BLaER1 treated with 17β-estradiol and CSF1 and Interleukin-3, amounts not matched to agents 10 nM and 100 nM (cell line): ENCODE results near the gene C16orf89.
"Not testable (repeated sequence)": the region's sequence is repeated elsewhere in the genome, so short reads cannot be mapped to it uniquely, and the experiment has no call there.

ENCODE experiments used
- H3K27ac ChIP-seq, 11 experiments: shearing (Covaris generic); formaldehyde crosslinking; 2 replicates each; pipeline ENCODE4 v1.8.1; 2022
- H3K27me3 ChIP-seq, 11 experiments: shearing (Covaris generic); formaldehyde crosslinking; 2 replicates each; pipeline ENCODE4 v1.8.1; 2022
- H3K36me3 ChIP-seq, 11 experiments: shearing (Covaris generic); formaldehyde crosslinking; 2 replicates each; pipeline ENCODE4 v1.8.1; 2022
- H3K4me1 ChIP-seq, 10 experiments: shearing (Covaris generic); formaldehyde crosslinking; 2 replicates each; pipeline ENCODE4 v1.8.1; 2022
- H3K4me2 ChIP-seq, 11 experiments: shearing (Covaris generic); formaldehyde crosslinking; 2 replicates each; pipeline ENCODE4 v1.8.1; 2022
- H3K4me3 ChIP-seq, 10 experiments: shearing (Covaris generic); formaldehyde crosslinking; 2 replicates each; pipeline ENCODE4 v1.8.1; 2022
- H3K9ac ChIP-seq, 11 experiments: shearing (Covaris generic); formaldehyde crosslinking; 2 replicates each; pipeline ENCODE4 v1.8.1; 2022
- H3K9me3 ChIP-seq, 11 experiments: shearing (Covaris generic); formaldehyde crosslinking; replicated peaks in 1 of 11; 2 replicates each; pipeline ENCODE4 v1.8.1; 2022
- H4K20me1 ChIP-seq, 11 experiments: shearing (Covaris generic); formaldehyde crosslinking; 2 replicates each; pipeline ENCODE4 v1.8.1; 2022

The C16orf89 gene

GRCh38 chr16:5095145-5095830, 29.5 kb upstream of the C16orf89 start:
- H4K20me1 ChIP-seq, H3K27ac ChIP-seq, H3K27me3 ChIP-seq, H3K9me3 ChIP-seq, H3K36me3 ChIP-seq, H3K9ac ChIP-seq, H3K4me2 ChIP-seq, H3K4me3 ChIP-seq: not testable (repeated sequence)
- H3K4me1 ChIP-seq, result peaks cover 7 to 20% (median 9%) of the 10 kb centered on the region in 10 experiments; a peak in 15 of 20 replicates

- H3K27me3 ChIP-seq, H3K4me2 ChIP-seq, H4K20me1 ChIP-seq, H3K9ac ChIP-seq, H3K4me3 ChIP-seq, H3K27ac ChIP-seq, H3K9me3 ChIP-seq: not testable (repeated sequence)
- H3K4me1 ChIP-seq, result peaks cover 7 to 18% (median 9%) of the 10 kb centered on the region in 10 experiments; a peak in 15 of 20 replicates
- H3K36me3 ChIP-seq, result peaks cover 0 to 18% (median 9%) of the 10 kb centered on the region in 11 experiments; a peak in 9 of 22 replicates
These were observed 28.0 kb upstream of the C16orf89 start for GRCh38 chr16:5093746-5094145.

- peaks cover 7 to 16% (median 9%) of the 10 kb centered on the region in 10 experiments; a peak in 15 of 20 replicates for H3K4me1 ChIP-seq
- not testable (repeated sequence) for H3K4me2 ChIP-seq, H3K27me3 ChIP-seq, H3K9ac ChIP-seq, H3K9me3 ChIP-seq, H3K4me3 ChIP-seq, H3K27ac ChIP-seq
- H4K20me1 ChIP-seq, result peaks cover 0 to 16% (median 0%) of the 10 kb centered on the region in 11 experiments; a peak in 3 of 22 replicates
- H3K36me3 ChIP-seq, result peaks cover 0 to 25% (median 11%) of the 10 kb centered on the region in 11 experiments; a peak in 11 of 22 replicates
These were observed 27.3 kb upstream of the C16orf89 start for GRCh38 chr16:5093081-5093480.

- Histone ChIP-seq H4K20me1 (peaks cover 0 to 17% (median 0%) of the 10 kb centered on the region in 11 experiments; a peak in 3 of 22 replicates), H3K36me3 (peaks cover 3 to 44% (median 22%) of the 10 kb centered on the region in 11 experiments; a peak in 18 of 22 replicates)
- H3K9ac ChIP-seq, H3K4me3 ChIP-seq, H3K27me3 ChIP-seq, H3K4me1 ChIP-seq, H3K4me2 ChIP-seq, H3K27ac ChIP-seq, H3K9me3 ChIP-seq: not testable (repeated sequence)
These were observed 24.8 kb upstream of the C16orf89 start for GRCh38 chr16:5090592-5090991.

GRCh38 chr16:5089911-5090555, 24.3 kb upstream of the C16orf89 start:
- not testable (repeated sequence) for H3K4me2 ChIP-seq, H3K4me3 ChIP-seq, H3K9ac ChIP-seq, H3K27me3 ChIP-seq, H3K4me1 ChIP-seq, H3K27ac ChIP-seq, H3K9me3 ChIP-seq
- peaks cover 0 to 12% (median 0%) of the 10 kb centered on the region in 11 experiments; a peak in 4 of 22 replicates for H4K20me1 ChIP-seq
- H3K36me3 ChIP-seq, result peaks cover 5 to 48% (median 26%) of the 10 kb centered on the region in 11 experiments; a peak in 18 of 22 replicates

GRCh38 chr16:5088936-5089335, 23.2 kb upstream of the C16orf89 start:
- Histone ChIP-seq H4K20me1 (peaks cover 0 to 12% (median 0%) of the 10 kb centered on the region in 11 experiments; a peak in 4 of 22 replicates), H3K36me3 (peaks cover 5 to 51% (median 28%) of the 10 kb centered on the region in 11 experiments; a peak in 18 of 22 replicates)
- H3K27ac ChIP-seq, H3K4me3 ChIP-seq, H3K4me1 ChIP-seq, H3K9ac ChIP-seq, H3K9me3 ChIP-seq, H3K4me2 ChIP-seq, H3K27me3 ChIP-seq: not testable (repeated sequence)

- not testable (repeated sequence) for H3K4me3 ChIP-seq, H3K27me3 ChIP-seq, H3K27ac ChIP-seq, H3K9ac ChIP-seq, H3K9me3 ChIP-seq, H3K4me1 ChIP-seq, H3K4me2 ChIP-seq
- peaks cover 0 to 12% (median 0%) of the 10 kb centered on the region in 11 experiments; a peak in 4 of 22 replicates for H4K20me1 ChIP-seq
- H3K36me3 ChIP-seq, result peaks cover 11 to 58% (median 34%) of the 10 kb centered on the region in 11 experiments; a peak in 19 of 22 replicates
These were observed 22.5 kb upstream of the C16orf89 start for GRCh38 chr16:5088086-5088790.

- not testable (repeated sequence) for H3K4me2 ChIP-seq, H3K4me1 ChIP-seq, H3K27me3 ChIP-seq, H3K9me3 ChIP-seq, H3K9ac ChIP-seq, H3K27ac ChIP-seq, H3K4me3 ChIP-seq
- Histone ChIP-seq H4K20me1 (peaks cover 0 to 12% (median 0%) of the 10 kb centered on the region in 11 experiments; a peak in 3 of 22 replicates), H3K36me3 (peaks cover 18 to 79% (median 42%) of the 10 kb centered on the region in 11 experiments; a peak in 20 of 22 replicates)
These were observed 20.0 kb upstream of the C16orf89 start for GRCh38 chr16:5085716-5086115.

GRCh38 chr16:5084802-5085201, 19.0 kb upstream of the C16orf89 start:
- H3K9me3 ChIP-seq, H3K27ac ChIP-seq, H3K4me1 ChIP-seq, H3K9ac ChIP-seq, H3K4me3 ChIP-seq, H3K27me3 ChIP-seq, H3K4me2 ChIP-seq: not testable (repeated sequence)
- peaks cover 0 to 12% (median 0%) of the 10 kb centered on the region in 11 experiments; a peak in 3 of 22 replicates for H4K20me1 ChIP-seq
- H3K36me3 ChIP-seq, result peaks cover 18 to 79% (median 34%) of the 10 kb centered on the region in 11 experiments; a peak in 20 of 22 replicates

- not testable (repeated sequence) for H3K4me3 ChIP-seq, H3K27me3 ChIP-seq, H3K27ac ChIP-seq, H3K4me1 ChIP-seq, H3K4me2 ChIP-seq, H3K9me3 ChIP-seq, H3K9ac ChIP-seq
- H3K36me3 ChIP-seq, result peaks cover 18 to 81% (median 39%) of the 10 kb centered on the region in 11 experiments; a peak in 20 of 22 replicates
- H4K20me1 ChIP-seq, result peaks cover 0 to 12% (median 0%) of the 10 kb centered on the region in 11 experiments; a peak in 3 of 22 replicates
These were observed 18.5 kb upstream of the C16orf89 start for GRCh38 chr16:5084099-5084731.

- H3K4me2 ChIP-seq, H4K20me1 ChIP-seq, H3K27ac ChIP-seq, H3K9me3 ChIP-seq, H3K4me3 ChIP-seq, H3K9ac ChIP-seq, H3K27me3 ChIP-seq, H3K4me1 ChIP-seq: not testable (repeated sequence)
- H3K36me3 ChIP-seq, result peaks cover 18 to 82% (median 40%) of the 10 kb centered on the region in 11 experiments; a peak in 20 of 22 replicates
These were observed 17.9 kb upstream of the C16orf89 start for GRCh38 chr16:5083646-5084045.

GRCh38 chr16:5080996-5081395, 15.2 kb upstream of the C16orf89 start:
- not testable (repeated sequence) for H3K4me2 ChIP-seq, H3K27me3 ChIP-seq

GRCh38 chr16:5080461-5080860, 14.7 kb upstream of the C16orf89 start:
- not testable (repeated sequence) for H3K9ac ChIP-seq, H3K27ac ChIP-seq, H3K27me3 ChIP-seq, H3K9me3 ChIP-seq, H3K4me2 ChIP-seq, H4K20me1 ChIP-seq, H3K4me3 ChIP-seq, H3K4me1 ChIP-seq
- peaks cover 32 to 87% (median 58%) of the 10 kb centered on the region in 11 experiments for H3K36me3 ChIP-seq

More at GRCh38 chr16:5080996-5081395, 15.2 kb upstream of the C16orf89 start:
- not testable (repeated sequence) for H4K20me1 ChIP-seq, H3K4me3 ChIP-seq, H3K27ac ChIP-seq, H3K9ac ChIP-seq, H3K9me3 ChIP-seq, H3K4me1 ChIP-seq
- H3K36me3 ChIP-seq, result peaks cover 27 to 87% (median 56%) of the 10 kb centered on the region in 11 experiments
